NCI-H2081 treated with DMSO at 0.1 percent for 48 hours (cell line): Measurements from ENCODE around the gene PHF21B.

Experiments used
- DNase-seq: peaks from one replicate; lab custom pipeline; 2025; lab: John Stamatoyannopoulos, UW

PHF21B gene

DNA sequence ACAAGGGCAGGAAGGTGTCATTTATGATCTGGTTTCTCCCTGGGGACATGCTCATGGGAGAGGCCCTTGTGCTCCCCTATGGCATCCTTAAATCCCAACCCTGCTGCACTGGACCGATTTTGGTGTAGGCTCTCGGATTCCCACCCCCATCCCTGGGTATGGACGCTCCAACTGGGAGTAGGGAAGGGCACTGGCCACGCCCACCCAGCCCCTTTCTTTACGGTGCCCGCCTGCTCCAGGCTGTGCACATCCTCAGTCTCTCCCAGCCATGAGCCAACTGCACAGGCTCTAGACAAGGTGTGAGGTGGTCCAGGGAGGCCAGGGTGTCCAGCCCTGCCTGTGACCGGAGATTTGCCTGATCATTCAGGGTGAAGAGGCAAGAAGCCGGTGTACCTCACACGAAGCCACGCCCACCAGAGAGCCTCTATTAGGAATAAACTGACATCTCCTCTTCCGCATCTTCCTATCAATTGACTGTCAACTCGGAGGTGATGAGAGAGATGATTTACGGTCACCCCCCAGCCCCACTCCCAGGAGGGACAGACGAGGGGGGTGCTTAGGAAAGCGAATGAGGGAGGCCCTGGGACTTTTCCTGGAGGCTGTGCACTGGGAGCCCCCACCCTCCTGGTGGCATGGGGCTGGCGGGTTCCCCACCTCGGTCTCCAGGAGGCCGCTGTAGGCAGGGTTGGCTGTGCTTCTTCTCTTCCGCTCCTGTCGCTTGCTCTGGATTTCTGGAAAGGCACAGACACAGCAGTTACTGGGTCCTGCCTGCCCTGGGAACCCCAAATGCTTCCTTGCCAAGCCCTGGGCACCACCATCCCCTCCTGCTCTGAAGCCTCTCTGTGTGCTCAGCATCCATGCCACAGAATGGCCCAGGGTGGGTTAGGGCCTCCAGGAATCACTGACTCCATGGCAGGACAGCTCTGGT lies 116.7 kb downstream of the PHF21B start:
- DNase-seq: no peak

DNA sequence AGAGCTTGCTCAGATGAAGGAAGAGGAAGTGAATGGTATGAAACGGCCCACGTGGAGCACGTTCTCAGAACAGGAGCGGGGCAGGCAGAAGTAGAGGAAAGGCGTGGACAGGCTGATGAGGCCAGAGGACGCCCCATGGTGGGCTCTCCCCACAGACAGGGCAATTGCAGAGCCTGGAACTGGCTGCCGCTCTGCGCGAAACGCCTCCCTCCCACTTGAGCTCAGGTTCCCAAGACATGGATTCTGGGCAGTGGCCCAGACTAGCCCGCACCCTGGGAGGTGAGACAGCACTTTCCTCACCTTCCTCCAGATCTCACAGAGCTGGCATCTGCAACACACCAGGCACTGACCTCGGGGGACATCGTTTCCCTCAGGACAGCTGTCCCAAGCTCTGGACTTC lies 117.6 kb downstream of the PHF21B start:
- no peak for DNase-seq

DNA sequence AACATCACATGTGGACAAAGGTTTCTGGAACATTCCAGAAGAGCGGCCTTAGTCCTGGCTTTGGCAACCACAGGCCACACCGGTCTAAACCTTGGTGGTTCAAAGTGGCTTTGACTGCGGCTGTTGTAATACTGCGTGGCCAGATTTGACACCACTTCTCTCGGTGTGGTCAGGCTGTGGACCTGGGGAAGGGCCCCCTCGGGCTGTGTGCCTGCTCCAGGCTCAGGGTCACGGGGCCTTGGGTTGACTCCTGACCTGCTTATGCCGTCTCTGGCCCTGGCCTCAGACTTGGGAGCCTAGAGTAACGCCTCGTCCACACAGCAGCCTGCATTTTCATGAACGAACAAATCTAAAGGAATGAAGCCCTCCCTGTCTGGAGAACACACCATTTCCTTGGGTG lies 118.0 kb downstream of the PHF21B start:
- no peak for DNase-seq

DNA sequence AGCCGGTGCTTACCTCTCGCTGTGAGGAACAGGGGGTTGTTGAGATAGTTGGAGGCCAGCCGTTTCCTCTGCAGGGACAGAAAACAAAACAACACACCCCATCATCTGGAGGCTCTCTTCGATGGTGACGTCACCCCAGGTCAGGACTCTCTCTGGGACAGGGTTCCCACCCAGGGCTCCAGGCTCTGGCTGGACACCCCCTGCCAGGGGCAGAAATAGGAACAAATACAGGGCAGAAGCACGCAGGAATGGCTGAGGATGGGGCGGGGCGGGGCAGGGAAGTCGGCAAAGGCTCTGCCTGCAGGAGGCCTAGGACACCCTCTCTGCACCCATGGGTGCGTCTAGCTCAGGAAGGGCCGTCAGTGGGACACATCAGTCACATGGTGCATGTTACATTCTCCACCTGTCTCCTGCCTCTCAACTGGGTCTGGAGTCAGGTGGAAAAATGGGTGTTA lies 118.5 kb downstream of the PHF21B start:
- no peak for DNase-seq

DNA sequence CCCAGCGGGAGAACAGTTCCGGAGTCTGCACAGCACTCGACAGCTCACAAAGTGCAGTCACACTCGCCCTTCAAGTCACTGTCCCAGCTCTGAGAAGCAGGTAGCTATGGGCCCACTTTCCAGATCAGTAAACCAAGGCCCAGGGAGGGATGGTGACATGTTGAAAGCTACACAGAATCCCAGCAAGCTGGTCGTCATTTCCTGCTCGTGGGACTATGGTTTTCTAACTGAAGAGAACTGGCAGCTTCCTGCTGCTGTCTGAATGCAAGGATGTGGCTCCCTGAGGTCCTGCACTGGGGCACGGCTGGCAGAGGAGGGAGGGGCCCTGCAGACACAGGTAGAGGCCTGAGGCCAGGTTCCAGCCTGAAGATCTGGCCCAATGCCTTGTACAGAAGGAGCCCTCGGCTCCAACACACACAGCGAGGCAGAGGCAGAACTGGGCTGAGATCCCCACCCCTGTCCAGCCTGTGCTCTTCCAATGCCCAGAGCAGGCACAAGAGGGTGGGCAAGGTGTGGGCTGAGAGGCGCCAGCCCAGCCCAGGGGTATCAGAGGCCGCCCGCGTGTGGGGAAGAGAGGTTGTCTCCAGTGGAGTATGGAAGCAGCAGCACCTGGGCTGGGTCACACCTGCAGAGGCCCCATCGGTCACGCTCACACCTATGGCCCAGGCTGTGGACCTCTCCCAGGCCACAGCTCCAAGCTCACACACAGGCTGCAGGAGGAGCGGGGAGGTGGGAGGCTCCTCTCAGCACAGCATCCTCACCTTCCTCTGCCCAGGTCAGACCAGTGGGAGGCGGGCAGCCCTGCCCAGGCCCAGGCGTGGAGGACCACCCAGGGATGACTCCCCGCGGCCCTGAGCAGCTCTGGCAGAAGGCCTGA lies 119.2 kb downstream of the PHF21B start:
- DNase-seq: no peak

DNA sequence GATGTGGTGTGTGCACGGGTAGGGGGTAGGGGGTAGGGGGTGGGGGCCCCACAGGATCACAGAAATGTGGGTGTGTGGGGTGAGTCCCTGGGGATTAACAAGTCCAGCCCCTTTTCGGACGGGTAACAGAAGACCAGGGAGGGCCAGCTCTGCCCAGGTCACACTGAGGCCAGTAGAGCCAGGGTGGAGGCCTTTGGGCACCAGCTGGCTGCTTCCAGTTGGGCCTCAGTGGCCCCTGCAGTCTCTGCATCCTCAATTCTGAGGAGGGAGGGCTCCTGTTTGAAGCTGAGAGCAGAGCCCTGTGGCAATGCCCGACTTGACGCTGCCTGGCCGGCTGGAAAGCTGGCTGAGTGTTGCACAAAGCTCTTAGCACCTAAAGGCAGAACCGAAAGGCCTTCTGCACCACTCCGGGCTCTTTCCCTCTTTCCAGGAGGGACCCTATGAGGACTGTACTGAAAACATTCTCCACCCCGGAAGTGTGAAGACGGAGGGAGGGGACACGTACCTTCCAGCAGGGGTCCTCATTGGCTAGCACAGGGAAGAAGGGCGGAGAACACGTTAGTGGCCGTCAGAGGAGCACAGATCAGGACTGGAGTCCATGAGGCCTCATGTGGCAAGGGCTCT lies 120.4 kb downstream of the PHF21B start:
- no peak for DNase-seq

DNA sequence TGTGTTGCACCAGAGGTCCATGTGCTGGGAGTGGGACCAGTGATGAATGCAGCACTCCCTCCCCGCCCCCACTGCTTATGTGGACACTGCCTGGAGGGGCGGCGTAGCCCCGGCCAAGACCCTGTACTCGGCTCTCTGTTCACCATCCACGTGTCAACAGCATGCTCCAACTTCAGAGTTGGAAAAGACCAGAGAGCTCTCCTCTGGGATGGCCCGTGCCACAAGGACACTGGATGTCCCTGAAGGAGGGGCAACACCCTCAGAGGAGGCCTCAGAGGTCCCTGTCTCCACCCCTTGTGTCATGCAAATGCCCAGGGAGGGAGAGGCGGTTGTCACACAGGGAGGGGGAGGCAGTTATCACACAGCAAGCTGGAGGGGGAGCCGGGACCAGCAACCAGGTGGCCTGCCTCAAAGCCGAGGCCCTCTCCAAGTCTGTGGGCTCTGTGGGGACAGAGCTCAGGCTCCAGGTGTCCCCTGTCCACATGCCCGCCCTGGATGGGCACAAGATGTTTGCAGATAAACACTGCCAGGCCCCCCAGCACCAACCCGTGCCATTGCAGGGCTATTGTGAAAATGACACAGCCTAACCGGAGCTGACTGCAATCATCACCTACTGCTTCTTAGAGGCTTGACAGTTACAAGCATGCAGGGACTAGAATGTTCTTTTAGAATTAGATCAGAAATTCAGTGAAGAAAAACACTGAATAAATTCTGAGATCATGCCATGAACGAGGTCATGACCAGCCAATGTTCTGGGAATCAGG lies 121.1 kb downstream of the PHF21B start:
- no peak for DNase-seq

DNA sequence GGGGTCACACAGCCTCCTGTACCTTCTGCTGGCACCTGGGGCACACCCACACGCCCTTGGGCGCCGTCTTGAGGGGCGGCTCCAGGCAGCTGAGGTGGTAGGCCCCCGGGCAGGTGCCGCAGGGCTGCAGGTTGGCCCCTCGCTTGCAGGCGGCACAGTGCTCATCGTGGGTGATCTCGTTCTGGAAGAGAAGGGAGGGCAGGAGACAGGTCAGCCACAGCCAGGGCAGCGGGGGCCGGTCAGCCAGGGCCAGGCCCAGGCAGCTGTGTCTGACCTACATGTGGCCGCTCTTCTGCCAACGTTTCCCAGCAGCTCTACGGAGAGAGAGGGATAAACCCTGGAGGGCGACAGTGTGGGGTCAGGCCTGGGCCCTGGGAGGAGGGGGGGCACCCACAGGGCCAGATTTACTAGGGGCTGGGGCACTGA lies 121.9 kb downstream of the PHF21B start:
- DNase-seq: no peak

DNA sequence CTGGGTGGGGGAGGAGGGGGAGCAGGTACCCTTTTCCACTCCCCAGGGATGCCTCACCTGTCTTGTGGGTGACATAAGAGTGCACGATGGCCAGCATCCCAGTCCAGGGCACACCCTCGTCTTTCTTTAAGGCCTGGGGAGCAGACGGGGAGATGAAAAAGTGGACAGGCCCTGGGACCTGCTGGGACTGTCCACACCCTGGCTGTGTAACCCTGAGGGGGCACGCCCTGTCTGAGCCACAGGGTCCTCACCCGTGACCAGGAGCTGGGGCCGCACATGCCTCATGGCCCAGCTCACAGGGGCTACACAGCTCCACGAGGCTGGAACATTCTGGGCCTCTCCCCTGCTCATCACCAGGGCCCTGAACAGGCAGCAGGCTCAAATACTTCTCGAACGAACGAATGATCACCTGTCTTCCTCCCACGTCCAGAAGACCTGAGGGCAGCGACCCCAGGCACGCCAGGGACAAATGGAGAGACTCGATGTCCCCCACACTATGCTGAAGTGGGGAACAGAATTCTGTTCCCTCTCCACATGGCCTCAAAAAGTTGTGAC lies 123.9 kb downstream of the PHF21B start:
- DNase-seq: no peak

DNA sequence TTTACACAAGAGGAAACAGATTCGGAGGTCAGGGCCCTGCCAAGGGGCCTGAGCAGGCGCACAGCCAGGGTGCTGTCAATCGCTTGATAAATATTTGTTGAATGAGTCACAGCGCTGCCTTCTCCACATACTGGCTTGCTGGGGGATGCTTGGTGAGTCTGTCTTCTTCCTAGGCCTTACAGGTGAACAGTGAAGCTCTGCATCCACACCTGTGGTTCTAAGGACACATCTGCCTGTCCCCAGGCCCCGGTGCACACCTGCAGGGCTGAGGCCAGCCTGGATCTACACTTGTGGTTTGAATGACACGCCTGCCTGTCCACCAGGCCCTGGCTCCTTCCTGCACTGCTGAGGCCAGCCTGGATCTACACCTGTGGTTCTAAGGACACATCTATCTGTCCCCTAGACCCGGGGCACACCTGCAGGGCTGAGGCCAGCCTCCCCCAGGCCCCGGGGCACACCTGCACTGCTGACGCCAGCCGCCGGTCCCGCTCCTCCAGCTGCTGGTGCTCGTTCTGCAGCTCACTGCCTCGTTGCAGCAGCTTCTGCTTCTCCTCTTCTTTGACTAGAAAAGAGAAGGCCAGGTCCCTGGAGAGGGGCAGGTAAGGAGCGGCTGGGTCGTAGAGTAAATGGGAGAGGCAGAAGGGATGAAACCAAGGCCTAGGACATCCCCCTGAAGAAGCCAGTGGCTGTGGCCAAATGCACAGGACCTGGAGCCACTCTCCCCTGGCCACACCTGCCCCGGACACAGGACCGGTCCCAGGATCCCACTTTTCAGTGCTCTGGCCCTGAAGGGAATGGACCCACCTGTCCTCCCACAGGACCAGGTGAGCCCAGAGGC lies 124.6 kb downstream of the PHF21B start:
- no peak for DNase-seq

DNA sequence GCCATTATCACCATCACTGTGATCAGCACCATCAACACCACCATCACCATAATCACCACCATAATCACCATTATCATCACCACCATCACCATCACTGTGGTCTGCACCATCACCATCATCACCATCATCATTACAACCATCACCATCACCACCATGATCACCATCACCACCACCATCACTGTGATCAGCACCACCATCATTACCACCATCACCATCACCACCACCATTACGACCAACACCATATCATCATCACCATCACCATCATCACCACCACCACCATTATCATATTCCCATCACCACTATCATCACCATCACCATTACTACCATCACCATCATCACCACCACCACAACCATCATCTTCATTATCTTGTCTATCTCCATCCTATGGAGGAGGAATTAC lies 125.2 kb downstream of the PHF21B start:
- no peak for DNase-seq

DNA sequence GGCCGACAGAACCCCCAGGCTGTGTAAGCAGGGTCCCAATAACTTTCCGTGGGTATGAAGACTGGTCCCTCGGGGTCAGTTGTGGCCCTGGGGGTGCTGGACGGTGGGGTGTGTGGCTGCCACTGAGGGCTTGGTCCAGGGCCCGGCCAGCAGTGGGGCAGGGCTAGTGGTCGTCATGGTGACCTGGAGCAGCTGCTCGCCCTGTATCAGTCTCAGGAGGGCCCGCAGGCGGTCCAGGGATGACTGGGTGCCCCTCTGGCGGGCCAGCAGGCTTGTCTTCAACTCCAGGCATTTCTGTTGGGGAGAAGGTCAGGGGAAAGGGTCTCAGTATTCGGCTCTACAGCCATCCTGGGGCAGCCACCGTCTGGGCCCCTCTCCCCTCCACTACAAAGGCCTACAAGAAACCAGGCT lies 126.8 kb downstream of the PHF21B start:
- DNase-seq: no peak

DNA sequence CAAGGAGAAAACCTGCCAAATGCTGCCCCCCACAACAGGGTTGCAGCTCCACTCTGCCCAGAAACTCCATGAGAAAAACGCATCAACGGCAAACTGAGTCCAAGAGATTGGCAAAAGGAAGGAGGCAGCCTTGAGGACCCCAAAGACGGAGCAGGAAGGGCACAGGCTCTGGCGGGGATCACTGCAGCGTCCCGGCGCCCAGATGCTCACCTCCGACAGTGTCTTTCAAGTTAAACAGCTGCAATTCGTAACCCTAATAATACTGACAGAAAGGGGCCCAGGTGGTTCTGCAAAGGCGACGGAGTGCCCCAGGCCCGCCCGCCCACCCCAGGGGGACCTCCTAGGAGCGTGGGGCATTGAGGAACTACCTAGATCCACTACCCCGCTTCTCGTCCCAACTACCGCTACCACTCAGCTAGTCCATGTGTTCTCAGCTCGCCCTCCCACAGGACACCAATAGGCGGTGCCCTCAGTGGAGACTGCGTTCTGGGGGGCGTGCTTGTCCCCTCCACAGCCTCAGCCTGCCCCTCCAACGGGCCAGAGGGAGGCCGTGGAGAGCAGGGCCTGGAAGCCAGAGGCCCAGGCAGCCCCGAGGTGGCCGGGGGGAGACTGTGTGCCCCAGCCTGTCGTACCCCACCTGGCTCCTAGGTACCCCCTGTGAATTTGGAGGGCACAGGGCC lies 127.4 kb downstream of the PHF21B start:
- DNase-seq: no peak

DNA sequence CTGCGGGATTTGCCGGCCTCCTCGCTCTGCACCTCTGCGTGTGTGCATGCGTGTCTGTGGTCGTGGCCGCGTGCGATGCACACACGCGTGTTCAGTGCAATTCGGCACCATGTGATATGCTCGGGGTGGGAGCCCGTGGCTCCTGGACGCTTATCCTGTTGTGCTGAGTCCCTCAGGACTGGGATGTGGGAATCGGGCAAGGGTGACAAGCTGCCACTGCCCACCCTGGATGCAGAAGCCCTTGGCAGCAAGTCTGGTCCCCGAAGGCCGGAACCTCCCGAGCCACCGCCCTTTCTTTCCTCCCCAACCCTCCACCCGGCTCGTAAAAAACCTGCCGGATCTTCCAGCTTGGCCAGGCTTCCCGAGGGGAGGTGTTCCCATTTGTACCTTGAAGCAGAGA lies 128.2 kb downstream of the PHF21B start:
- DNase-seq: no peak

DNA sequence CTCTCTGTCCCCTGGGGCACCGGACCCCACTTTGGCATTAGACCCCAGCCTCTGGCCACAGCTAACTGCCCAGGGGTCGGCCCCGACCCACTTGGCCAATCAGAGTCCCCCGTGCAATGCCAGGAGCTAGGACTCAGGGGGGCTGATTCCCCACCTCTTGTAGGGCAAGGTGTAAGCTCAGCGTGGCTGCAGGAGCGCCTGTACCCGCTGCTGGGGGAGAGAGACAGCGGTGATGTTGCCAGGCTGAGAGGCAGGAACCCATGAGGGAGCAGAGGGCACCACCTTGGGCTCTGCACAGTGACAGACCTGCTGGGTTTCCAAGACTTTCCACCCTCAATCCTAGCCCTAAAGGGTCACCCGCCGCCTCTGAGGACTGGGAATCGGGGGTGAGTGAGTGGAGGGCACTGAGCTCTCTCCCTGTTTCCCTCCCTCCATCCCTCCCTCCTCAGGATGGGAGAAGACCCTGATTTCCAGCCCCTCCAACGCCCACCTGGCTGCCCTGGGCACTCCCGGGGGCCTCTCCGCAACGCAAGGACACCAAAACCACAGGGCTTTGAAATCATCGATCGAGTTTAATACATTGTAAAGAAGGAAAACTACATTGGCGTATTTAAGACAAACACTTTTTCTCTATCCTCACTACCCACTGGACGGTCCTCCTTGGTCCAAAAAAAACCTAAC lies 129.1 kb downstream of the PHF21B start:
- no peak for DNase-seq

DNA sequence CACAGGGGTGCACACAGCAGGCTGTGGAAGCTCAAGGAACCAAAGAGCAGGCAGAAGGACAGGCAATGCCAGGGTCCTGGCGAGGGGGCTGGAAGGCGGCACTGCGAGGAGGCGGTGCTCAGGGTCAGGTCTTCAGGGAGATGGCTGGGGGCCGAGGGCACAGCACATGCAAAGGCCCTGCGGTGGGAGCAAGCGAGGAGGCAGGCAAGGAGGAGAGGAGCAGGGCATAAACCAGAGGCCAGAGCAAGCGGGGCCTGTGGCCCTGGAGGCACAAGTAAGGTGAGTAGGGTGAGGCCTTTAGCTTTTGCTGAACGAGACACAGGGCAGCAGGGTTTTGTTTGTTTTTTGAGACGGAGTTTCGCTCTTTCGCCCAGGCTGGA lies 130.5 kb downstream of the PHF21B start:
- no peak for DNase-seq

DNA sequence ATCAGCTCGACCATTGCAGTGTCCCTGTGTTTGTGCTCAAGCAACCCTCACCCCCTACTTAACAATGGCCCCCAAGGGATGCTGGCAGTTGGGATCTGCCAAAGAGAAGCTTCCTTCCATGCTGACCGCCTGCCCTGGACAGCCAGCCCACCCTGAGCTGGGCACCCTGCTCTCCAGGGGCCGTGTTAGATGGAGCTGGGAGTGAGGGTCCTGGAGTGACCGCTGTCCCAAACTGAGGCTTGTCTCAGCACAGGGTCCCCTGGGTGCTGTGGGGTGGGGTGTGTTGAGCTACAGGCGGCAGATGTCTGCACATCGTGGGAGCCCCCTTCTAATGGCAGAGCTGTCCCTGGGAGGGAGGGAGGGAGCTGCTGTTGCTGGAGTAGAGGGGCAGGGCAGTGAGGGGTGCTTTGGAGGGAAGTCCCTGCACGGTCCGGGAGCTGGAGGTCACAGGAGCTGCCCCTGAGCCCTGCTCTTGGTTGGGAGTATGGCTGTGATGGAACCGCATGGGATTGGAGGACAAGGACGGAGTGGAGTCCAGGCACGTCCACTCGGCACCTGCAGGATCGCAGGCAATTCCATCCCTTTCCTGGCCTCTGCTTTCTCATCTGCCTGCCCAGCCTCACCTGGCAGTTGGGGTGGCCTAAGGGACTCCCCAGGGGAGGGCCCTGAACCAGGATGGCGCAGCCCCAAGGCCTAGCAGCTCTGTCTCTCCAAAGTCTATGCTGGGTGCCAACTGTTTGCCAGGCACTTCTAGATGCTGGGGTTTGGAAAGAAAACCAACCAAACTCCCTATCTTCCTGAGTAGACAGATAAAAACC lies 131.1 kb downstream of the PHF21B start:
- no peak for DNase-seq

DNA sequence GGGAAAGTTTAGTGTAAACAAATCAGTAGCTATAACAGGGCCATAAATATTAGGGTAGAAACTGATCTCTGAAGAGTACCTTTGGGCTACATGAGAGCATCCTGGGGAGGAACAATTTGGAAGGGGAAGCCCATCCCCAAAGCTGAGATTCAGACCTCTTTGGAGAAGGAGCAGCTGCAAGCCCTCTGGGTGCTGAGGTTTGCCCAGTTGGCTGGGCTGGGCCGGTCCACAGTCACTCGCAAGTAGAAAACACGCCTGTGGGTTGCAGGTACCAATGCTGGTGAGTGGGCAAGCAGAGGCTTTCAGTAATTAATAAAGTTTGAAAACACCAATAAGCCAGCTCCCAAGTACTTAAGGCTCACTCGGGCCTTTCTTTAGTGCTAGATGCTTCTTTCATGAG lies 132.9 kb downstream of the PHF21B start:
- DNase-seq: no peak
